Erythroblast (primary cell): ENCODE measurements around the gene MAD1L1.

Experiments used
- GATA1 ChIP-seq: IDR thresholded peaks from 2 replicates; pipeline ENCODE4 v1.6.1; 2011; ENCODE audit warnings: low read depth, mild to moderate bottlenecking, control low read depth, low read length, moderate library complexity
- POLR2A ChIP-seq: IDR thresholded peaks from 2 replicates; pipeline ENCODE4 v1.6.1; 2011; ENCODE audit warnings: mild to moderate bottlenecking, low read length

GRCh38 chr7:1809070-1809469, 423.7 kb downstream of the MAD1L1 start:
- TF ChIP-seq POLR2A, result no peak
- no peak for TF ChIP-seq GATA1
